ENCODE measurements around the gene LRRC49.

- TF ChIP-seq CTCF (IDR thresholded peaks at IDR 0.05; ENCODE audit: low read length) (no peak), EZH2 (IDR thresholded peaks at IDR 0.05; ENCODE audit: borderline replicate concordance, low read length) (no peak)
These were observed 39.2 kb downstream of the LRRC49 start for GRCh38 chr15:70931821-70932220.

Measured in OCI-LY1 (cell line).